ENCODE measurements around the gene C6.
"Not testable (repeated sequence)": the region's sequence is repeated elsewhere in the genome, so short reads cannot be mapped to it uniquely, and the experiment has no call there.

Gene C6

GRCh38 chr5:41200506-41200905 is 12.8 kb downstream of the C6 start:
- Histone ChIP-seq H3K27me3 (ENCODE audit: insufficient read depth, low read length) (no peaks in the 10 kb centered on the region), H3K4me1 (ENCODE audit: control insufficient read depth, insufficient read depth, low read length, unreplicated experiment) (peaks cover 18% of the 10 kb centered on the region), H3K36me3 (ENCODE audit: insufficient read depth, low read length) (no peaks in the 10 kb centered on the region), H2AFZ (ENCODE audit: low read length, unreplicated experiment) (no peak overlapping the region), H3K27ac (ENCODE audit: low read depth, low read length) (no peak overlapping the region), H3K4me3 (ENCODE audit: low read depth, low read length) (no peak overlapping the region), H3K79me2 (ENCODE audit: control insufficient read depth, insufficient read depth, low read length, unreplicated experiment) (no peaks in the 10 kb centered on the region)

DNA sequence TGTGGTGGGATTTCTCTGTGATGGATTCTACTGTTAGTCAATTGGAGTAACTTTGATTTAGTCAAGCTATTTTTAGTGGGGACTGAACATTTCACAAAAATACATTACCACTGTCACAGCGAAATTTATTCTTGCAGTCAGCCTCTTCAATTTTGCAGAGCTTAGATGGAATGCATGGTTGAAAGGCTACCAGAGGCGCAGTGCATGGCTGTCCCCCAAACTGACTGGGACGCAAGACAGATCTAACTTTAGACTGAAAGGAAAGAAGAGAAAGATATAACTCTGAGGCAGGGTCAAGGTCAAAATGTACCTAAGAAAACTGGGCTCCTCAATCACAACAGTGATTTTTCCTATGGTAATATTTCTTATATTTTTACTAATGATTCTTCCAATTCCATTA is 13.7 kb downstream of the C6 start:
- H2AFZ ChIP-seq (ENCODE audit: low read length, unreplicated experiment), result no peak overlapping the region
- no peak overlapping the region for H3K4me3 ChIP-seq (ENCODE audit: low read depth, low read length)
- no peak overlapping the region for H3K27ac ChIP-seq (ENCODE audit: low read depth, low read length)
- H3K36me3 ChIP-seq (ENCODE audit: insufficient read depth, low read length), result no peaks in the 10 kb centered on the region
- peaks cover 26% of the 10 kb centered on the region for H3K4me1 ChIP-seq (ENCODE audit: control insufficient read depth, insufficient read depth, low read length, unreplicated experiment)
- H3K27me3 ChIP-seq (ENCODE audit: insufficient read depth, low read length), result no peaks in the 10 kb centered on the region
- H3K79me2 ChIP-seq (ENCODE audit: control insufficient read depth, insufficient read depth, low read length, unreplicated experiment), result no peaks in the 10 kb centered on the region

- Histone ChIP-seq H3K27ac (ENCODE audit: low read depth, low read length) (no peak overlapping the region), H3K27me3 (ENCODE audit: insufficient read depth, low read length) (no peaks in the 10 kb centered on the region), H3K4me3 (ENCODE audit: low read depth, low read length) (no peak overlapping the region), H3K4me1 (ENCODE audit: control insufficient read depth, insufficient read depth, low read length, unreplicated experiment) (peaks cover 46% of the 10 kb centered on the region), H2AFZ (ENCODE audit: low read length, unreplicated experiment) (no peak overlapping the region), H3K36me3 (ENCODE audit: insufficient read depth, low read length) (no peaks in the 10 kb centered on the region), H3K79me2 (ENCODE audit: control insufficient read depth, insufficient read depth, low read length, unreplicated experiment) (no peaks in the 10 kb centered on the region)
Measured at GRCh38 chr5:41196197-41196596, 17.1 kb downstream of the C6 start.

DNA sequence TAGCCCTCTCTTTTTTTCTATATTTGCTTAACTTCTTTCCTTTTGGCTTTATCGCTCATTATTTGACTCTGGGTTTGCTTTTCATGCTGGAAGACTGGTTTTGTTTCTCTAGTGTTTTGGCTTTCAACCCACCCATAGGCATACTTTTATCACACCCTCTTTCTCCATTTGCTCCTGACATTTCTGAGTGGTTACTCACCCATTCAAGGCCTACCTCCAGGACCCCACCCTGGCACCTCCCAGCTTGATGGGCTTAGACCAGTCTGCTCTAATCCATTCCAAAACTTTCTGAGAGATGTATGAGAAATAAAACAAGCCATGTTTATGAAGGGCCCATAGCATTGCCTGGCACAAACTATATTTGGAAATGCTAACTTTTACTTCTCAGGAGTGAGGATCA is 18.1 kb downstream of the C6 start:
- H3K36me3 ChIP-seq (ENCODE audit: insufficient read depth, low read length), result no peaks in the 10 kb centered on the region
- H3K4me3 ChIP-seq (ENCODE audit: low read depth, low read length), result no peak overlapping the region
- H3K27ac ChIP-seq (ENCODE audit: low read depth, low read length), result peak overlapping the region; percentile 94; the same call in 1 of the 2 replicates
- no peaks in the 10 kb centered on the region for H3K27me3 ChIP-seq (ENCODE audit: insufficient read depth, low read length)
- no peaks in the 10 kb centered on the region for H3K79me2 ChIP-seq (ENCODE audit: control insufficient read depth, insufficient read depth, low read length, unreplicated experiment)
- H3K4me1 ChIP-seq (ENCODE audit: control insufficient read depth, insufficient read depth, low read length, unreplicated experiment), result peaks cover 43% of the 10 kb centered on the region
- peak overlapping the region; percentile 63 for H2AFZ ChIP-seq (ENCODE audit: low read length, unreplicated experiment)

GRCh38 chr5:41194339-41194738 is 19.0 kb downstream of the C6 start:
- Histone ChIP-seq H3K4me3 (ENCODE audit: low read depth, low read length) (peak overlapping the region; percentile 3; the same call in 1 of the 2 replicates), H3K36me3 (ENCODE audit: insufficient read depth, low read length) (no peaks in the 10 kb centered on the region), H3K79me2 (ENCODE audit: control insufficient read depth, insufficient read depth, low read length, unreplicated experiment) (no peaks in the 10 kb centered on the region), H3K4me1 (ENCODE audit: control insufficient read depth, insufficient read depth, low read length, unreplicated experiment) (peaks cover 43% of the 10 kb centered on the region), H3K27me3 (ENCODE audit: insufficient read depth, low read length) (no peaks in the 10 kb centered on the region), H3K27ac (ENCODE audit: low read depth, low read length) (peak overlapping the region; percentile 94), H2AFZ (ENCODE audit: low read length, unreplicated experiment) (peak overlapping the region; percentile 43)

DNA sequence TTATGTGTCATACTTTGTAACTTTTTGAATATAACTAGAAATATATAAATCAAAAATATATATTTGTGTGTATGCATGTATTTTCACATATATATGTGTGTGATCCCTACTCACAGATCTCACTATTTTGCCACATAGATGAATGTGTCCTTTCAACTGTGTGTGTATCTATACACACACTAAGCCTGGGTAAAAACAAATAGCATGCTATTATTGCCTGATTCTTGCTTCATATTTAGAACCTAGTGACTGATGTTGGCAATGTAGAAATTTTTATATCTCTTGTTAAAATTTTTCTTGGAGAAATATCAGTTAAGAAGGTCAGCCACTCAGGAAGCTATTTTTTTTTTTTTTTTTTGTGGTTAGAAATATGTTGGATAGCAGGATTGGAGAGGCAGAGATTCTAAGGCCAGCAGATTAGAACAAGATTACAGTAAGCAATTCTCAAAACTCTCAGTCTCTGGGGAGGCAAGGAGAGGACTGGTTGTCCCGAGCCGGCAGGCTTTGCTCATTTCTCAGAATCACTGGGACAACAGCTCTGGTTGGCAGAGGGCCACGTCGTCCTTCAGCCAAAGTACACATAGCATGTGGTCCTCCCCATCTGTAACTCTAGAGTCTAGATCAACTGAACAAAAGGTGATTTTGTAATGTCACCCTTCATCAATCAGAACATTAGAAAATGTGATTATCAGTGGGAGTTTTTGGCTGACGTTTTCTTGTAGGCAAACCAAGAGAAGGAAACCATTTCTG is 19.7 kb downstream of the C6 start:
- no peaks in the 10 kb centered on the region for H3K36me3 ChIP-seq (ENCODE audit: insufficient read depth, low read length)
- H3K4me3 ChIP-seq (ENCODE audit: low read depth, low read length), result peak overlapping the region; percentile 3; the same call in 1 of the 2 replicates
- peak overlapping the region; percentile 94 for H3K27ac ChIP-seq (ENCODE audit: low read depth, low read length)
- no peaks in the 10 kb centered on the region for H3K27me3 ChIP-seq (ENCODE audit: insufficient read depth, low read length)
- peak overlapping the region; percentile 43 for H2AFZ ChIP-seq (ENCODE audit: low read length, unreplicated experiment)
- no peaks in the 10 kb centered on the region for H3K79me2 ChIP-seq (ENCODE audit: control insufficient read depth, insufficient read depth, low read length, unreplicated experiment)
- H3K4me1 ChIP-seq (ENCODE audit: control insufficient read depth, insufficient read depth, low read length, unreplicated experiment), result peaks cover 43% of the 10 kb centered on the region

GRCh38 chr5:41191249-41191648 is 22.1 kb downstream of the C6 start:
- Histone ChIP-seq H3K36me3 (ENCODE audit: insufficient read depth, low read length) (no peaks in the 10 kb centered on the region), H3K27me3 (ENCODE audit: insufficient read depth, low read length) (no peaks in the 10 kb centered on the region), H2AFZ (ENCODE audit: low read length, unreplicated experiment) (no peak overlapping the region), H3K27ac (ENCODE audit: low read depth, low read length) (no peak overlapping the region), H3K79me2 (ENCODE audit: control insufficient read depth, insufficient read depth, low read length, unreplicated experiment) (no peaks in the 10 kb centered on the region), H3K4me1 (ENCODE audit: control insufficient read depth, insufficient read depth, low read length, unreplicated experiment) (peaks cover 43% of the 10 kb centered on the region), H3K4me3 (ENCODE audit: low read depth, low read length) (no peak overlapping the region)

DNA sequence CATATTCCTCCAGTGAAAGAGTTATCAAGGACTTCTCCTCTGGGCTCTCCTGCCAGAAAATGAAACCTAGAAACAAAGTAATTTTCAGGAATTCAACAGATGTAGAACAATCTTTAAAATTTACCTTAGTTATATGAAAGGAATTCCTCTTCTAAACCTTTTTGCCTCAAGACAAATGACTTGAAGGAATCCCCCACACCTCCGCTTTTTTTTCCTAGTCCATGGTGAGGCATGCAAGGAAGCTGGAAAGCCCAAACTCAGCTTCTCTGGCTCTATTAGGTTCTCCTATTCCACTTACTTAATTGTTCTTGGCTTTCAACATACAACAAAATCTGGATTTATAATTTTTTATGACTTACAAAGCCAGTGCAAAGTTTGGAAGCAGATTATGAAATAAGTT is 27.2 kb downstream of the C6 start:
- H3K36me3 ChIP-seq (ENCODE audit: insufficient read depth, low read length), result no peaks in the 10 kb centered on the region
- no peak overlapping the region for H3K27ac ChIP-seq (ENCODE audit: low read depth, low read length)
- no peaks in the 10 kb centered on the region for H3K27me3 ChIP-seq (ENCODE audit: insufficient read depth, low read length)
- no peak overlapping the region for H3K4me3 ChIP-seq (ENCODE audit: low read depth, low read length)
- no peak overlapping the region for H2AFZ ChIP-seq (ENCODE audit: low read length, unreplicated experiment)
- peaks cover 8% of the 10 kb centered on the region for H3K4me1 ChIP-seq (ENCODE audit: control insufficient read depth, insufficient read depth, low read length, unreplicated experiment)
- no peaks in the 10 kb centered on the region for H3K79me2 ChIP-seq (ENCODE audit: control insufficient read depth, insufficient read depth, low read length, unreplicated experiment)

- H2AFZ ChIP-seq (ENCODE audit: low read length, unreplicated experiment); H3K79me2 ChIP-seq (ENCODE audit: control insufficient read depth, insufficient read depth, low read length, unreplicated experiment); H3K27ac ChIP-seq (ENCODE audit: low read depth, low read length); H3K27me3 ChIP-seq (ENCODE audit: insufficient read depth, low read length); H3K4me3 ChIP-seq (ENCODE audit: low read depth, low read length); H3K4me1 ChIP-seq (ENCODE audit: control insufficient read depth, insufficient read depth, low read length, unreplicated experiment); H3K36me3 ChIP-seq (ENCODE audit: insufficient read depth, low read length): not testable (repeated sequence)
Measured at GRCh38 chr5:41183331-41183730, 30.0 kb downstream of the C6 start.

GRCh38 chr5:41182666-41183065 is 30.7 kb downstream of the C6 start:
- peak overlapping the region; percentile 25 for H2AFZ ChIP-seq (ENCODE audit: low read length, unreplicated experiment)
- H3K4me3 ChIP-seq (ENCODE audit: low read depth, low read length), result no peak overlapping the region
- no peaks in the 10 kb centered on the region for H3K27me3 ChIP-seq (ENCODE audit: insufficient read depth, low read length)
- H3K36me3 ChIP-seq (ENCODE audit: insufficient read depth, low read length), result no peaks in the 10 kb centered on the region
- no peak overlapping the region for H3K27ac ChIP-seq (ENCODE audit: low read depth, low read length)
- H3K79me2 ChIP-seq (ENCODE audit: control insufficient read depth, insufficient read depth, low read length, unreplicated experiment), result no peaks in the 10 kb centered on the region
- H3K4me1 ChIP-seq (ENCODE audit: control insufficient read depth, insufficient read depth, low read length, unreplicated experiment), result peaks cover 10% of the 10 kb centered on the region

All from ACC112 (cell line).